Measurements from ENCODE around the gene P3H3.

Gene P3H3

DNA sequence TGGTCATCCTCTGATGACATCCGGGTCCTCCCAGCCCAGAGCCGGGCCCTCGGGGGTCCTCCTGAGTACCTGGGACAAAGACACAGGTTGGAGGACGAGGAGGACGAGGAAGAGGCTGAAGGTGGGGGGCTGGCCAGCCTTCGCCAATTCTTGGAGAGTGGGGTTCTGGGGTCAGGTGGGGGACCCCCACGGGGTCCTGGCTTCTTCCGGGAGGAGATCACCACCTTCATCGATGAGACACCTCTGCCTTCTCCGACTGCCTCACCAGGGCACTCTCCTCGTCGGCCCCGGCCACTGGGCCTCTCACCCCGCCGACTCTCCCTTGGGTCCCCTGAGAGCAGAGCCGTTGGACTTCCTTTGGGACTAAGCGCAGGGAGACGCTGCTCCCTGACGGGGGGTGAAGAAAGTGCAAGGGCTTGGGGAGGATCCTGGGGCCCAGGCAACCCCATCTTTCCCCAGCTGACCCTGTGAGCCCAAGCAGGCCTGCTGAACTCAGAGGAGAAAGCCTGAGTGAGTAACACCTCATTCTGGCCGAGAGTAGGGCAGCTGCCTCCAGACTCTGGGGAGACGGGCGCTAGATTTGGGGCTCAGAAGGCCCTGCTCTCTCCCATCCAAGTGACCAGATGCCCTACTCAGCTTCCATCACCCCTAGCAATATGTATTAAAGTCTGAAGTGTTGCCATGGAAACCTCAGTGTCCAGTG, 1.3 kb upstream of the P3H3 start:
- DNase-seq (ENCODE audit: low spot score) (no peak), FAIRE-seq (no peak)

DNA sequence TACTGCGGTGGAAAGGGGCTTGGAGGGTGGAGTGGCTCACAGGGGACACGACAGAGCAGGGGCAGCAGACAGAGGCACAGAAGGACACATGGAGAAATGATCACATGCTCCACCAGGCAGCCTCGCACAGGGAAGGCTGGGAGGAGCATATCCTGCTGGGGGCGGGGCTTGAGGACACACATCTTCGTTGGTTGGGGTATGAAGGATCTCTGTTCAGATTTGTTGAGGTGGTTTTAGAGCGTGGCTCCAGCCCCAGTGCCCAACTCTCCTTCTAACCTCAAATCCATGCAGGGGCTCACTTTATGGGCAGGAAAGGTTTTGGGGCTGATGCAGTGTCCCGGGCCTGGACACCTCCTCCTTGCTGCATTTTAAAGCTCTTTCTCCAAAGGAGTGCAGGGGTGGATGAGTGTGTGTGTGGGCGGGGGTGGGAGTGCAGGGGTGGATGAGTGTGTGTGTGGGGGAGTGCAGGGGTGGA, 733 bp upstream of the P3H3 start:
- no peak for FAIRE-seq
- DNase-seq (ENCODE audit: low spot score): peak; percentile 69

DNA sequence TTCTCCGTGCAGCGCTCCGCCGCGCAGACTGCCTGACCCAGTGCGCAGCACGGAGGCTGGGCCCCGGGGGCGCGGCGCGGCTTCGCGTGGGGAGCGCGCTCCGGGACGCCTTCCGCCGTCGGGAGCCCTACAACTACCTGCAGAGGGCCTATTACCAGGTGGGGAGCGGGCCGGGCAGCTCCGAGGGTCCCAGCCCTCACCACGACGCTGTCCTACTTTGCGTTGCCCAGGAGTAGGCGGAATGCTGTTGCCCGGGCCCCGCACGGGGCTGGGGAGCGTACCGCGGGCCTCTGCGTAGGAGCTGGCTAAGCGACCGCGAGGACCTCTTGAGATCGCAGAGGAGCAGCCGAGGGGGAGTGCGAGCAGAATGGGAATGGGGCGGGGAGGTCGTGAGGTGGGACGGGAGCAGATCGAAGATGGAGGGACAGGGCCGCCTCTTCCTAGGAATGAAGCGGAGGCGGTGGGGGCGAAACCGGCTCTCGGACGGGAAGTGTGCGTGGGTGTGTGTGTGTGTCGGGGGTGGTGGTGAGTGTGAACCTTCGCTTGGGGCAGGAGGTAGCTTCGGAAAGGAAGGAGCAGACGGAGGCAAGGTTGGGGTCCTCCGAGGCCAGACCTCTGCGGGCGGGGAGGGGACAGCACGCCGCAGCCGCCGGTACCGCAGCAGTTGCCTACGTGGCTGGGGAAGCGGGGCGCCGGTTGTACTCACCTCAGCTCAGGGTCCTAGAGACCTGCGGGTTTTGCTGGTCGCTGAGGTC, 751 bp downstream of the P3H3 start:
- DNase-seq (ENCODE audit: low spot score): no peak

DNA sequence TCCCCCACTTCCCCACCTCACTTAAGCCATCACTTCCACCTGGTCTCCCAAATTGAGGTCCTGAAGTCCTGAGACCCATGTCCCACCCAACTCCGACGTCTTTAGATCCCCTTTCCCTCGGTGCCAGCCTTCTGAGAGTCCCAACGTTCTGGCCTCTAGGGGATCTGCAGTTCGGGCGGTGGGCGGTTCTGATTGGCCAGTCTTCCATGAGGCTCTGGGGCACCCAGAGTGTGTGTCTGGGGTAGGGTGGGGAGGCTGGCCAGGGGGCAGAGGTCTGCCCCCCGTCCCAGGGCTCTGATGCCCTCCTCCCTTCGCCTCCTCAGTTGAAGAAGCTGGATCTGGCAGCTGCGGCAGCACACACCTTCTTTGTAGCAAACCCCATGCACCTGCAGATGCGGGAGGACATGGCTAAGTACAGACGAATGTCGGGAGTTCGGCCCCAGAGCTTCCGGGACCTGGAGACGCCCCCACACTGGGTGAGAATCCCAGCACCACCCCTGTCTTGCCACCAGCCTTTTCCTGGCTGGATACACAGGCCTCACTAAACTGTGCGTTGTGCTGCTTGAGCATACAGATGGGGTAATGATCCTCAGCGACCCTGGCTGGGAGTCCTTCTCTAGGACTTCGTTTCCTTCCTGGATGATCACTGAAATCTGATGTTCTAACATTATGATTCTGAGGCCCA, 1.5 kb downstream of the P3H3 start:
- DNase-seq (ENCODE audit: low spot score) (no peak), FAIRE-seq (no peak)

More for the DNA sequence above, 751 bp downstream of the P3H3 start:
- no peak for FAIRE-seq

DNA sequence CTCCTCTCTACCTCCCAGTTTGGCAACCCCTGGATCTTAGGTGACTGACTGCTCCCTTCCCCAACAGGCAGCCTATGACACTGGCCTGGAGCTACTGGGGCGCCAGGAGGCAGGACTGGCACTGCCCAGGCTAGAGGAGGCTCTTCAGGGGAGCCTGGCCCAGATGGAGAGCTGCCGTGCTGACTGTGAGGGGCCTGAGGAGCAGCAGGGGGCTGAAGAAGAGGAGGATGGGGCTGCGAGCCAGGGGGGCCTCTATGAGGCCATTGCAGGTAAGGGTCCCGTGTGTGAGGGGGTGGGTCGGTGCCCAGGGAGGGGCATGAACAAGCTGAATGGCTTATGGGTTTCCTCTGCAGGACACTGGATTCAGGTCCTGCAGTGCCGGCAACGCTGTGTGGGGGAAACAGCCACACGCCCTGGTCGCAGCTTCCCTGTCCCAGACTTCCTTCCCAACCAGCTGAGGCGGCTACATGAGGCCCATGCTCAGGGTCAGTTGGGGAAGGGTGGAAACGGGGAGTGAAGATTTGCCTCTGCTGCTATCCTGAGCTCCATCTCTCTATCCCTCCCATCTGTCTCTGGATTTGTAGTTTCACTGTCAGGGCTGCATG, 2.2 kb downstream of the P3H3 start:
- no peak for DNase-seq (ENCODE audit: low spot score)
- no peak for FAIRE-seq

DNA sequence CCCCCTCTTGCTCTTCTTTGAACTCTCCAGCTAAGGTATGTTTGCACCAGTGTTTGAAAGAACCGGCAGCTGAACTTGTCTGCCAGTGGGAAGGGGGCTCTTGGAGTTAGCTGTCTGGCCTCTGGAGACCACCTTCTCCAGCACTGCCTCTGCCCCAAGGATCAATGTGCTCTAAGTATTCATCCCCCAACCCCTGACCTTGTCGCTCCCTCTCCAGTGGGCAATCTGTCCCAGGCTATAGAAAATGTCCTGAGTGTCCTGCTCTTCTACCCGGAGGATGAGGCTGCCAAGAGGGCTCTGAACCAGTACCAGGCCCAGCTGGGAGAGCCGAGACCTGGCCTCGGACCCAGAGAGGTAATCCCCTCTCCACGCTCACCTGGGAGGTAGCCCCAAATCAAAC, 2.8 kb downstream of the P3H3 start:
- DNase-seq (ENCODE audit: low spot score): no peak
- no peak for FAIRE-seq

DNA sequence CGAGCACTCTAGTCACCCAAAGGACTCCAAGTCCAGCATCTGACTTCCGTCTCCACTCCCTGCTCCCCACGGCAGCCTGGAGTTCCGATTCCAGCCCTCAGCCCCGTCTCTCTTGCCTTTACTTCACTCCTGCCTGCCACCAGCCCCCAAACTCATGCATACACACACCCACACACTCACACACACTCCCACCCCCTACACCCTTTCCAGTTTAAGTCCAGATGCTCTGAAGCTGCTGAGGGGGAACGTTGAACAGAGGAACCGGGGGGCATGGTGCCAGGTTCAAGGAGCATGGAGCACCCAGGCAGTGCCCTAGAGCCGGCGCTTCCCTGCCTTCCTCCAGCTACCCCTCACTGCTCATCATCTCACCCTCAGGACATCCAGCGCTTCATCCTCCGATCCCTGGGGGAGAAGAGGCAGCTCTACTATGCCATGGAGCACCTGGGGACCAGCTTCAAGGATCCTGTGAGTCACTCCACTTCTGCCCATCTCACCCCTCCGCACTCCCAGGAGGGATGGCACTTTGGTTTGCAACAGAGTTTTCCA, 3.3 kb downstream of the P3H3 start:
- FAIRE-seq (no peak), DNase-seq (ENCODE audit: low spot score) (no peak)

DNA sequence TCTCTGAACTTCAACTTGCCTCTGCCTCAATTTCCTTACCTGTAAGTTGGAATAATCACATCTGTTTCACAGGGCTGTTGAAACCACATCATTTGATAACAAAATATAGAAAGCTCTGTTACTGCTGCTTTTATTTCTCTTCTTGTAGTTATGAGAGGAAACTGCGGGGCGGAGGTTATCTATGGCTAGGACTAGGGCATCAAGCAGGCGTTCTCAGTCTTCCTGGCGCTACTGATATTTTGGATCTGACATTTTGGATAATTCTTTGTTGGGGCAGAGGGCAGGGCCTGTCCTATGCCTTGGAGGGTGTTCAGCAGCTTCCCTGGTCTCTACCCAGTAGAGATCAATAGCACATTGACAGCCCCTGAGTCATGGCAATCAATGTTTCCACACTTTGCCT, 3.9 kb downstream of the P3H3 start:
- DNase-seq (ENCODE audit: low spot score): no peak
- FAIRE-seq: no peak

DNA sequence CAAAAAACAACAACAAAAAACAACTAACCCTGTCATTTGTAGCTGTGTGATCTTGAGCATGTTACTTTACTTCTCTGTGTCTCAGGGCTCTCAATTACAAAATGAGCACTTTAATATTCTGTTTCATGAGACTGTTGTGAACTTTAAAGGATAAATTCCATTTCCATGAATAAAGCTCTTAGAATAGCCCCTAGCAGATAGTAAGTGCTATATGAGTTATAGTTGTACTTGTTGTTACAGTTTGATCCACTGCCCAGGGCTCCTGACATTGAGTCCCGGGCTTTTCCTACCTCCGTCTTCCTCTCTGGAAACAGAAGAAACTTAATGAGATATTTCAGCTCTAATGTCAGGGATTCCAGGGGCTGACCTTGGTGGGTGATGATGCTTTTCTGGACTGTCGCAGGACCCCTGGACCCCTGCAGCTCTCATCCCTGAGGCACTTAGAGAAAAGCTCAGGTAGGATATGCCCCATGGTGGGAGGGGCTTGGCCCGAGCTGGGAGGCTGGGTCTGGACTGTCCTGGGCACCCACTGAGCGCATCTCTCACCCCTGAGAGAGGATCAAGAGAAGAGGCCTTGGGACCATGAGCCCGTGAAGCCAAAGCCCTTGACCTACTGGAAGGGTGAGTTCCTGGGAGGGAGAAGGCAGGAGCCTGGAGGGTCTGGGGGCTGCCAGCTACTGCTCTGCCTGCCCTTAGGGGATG, 5.1 kb downstream of the P3H3 start:
- no peak for FAIRE-seq
- no peak for DNase-seq (ENCODE audit: low spot score)

DNA sequence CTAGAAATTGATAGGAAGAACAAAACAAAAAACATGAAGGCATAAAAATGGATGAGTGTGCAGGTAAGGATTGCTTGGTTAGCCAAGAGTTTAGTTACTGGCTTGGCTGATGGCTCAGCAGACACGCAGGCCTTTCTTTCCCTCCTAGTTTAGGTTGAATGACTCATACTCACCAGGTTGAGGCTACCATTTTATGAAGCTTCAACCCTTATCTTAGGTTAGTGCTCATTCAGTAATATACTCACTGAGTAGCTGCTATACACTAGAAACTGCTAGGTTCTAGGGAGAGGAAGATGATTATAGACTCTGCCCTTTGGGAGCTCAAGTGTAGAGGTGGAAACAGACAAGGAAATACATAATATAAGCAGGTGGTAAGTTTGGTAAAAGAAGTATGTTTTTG, 6.0 kb downstream of the P3H3 start:
- DNase-seq (ENCODE audit: low spot score) (peak; percentile 26), FAIRE-seq (no peak)

DNA sequence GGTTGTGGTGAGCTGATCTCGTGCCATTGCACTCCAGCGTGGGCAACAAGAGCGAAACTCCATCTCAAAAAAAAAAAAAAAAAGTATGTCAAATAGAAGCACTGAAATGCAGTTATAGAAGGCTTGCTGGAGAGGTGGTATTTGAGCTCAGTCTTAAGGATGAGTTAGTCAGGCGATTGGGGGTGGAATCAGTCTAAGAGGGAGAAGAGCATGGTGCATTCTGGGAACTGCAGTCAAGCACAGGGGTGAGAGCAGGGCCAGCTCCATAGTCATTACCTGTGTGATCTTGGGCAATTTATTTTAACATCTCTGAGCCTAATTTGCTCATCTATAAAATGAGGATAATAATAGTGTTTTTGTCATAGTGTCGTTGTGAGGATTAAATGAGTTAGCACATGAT, 6.7 kb downstream of the P3H3 start:
- no peak for FAIRE-seq

DNA sequence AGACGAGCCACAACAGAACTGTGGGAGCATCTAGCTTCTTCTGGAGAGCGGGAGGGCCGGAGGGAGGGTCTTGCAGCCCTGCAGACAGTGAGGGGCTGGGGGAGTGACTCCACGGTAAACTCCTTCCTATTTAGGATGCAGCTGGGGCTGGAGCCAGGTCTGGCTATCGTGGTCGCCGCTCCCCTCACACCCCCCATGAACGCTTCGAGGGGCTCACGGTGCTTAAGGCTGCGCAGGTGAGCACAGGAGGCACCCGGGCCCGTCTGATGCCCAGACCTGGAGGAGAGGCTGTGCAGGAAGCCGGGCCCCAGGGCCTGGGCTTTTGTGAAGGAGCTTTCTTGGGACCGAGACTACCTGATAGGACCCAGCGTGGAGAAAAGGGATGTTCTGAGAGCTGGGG, 8.6 kb downstream of the P3H3 start:
- DNase-seq (ENCODE audit: low spot score) (no peak), FAIRE-seq (no peak)

More for the DNA sequence above, 6.7 kb downstream of the P3H3 start:
- no peak for DNase-seq (ENCODE audit: low spot score)

DNA sequence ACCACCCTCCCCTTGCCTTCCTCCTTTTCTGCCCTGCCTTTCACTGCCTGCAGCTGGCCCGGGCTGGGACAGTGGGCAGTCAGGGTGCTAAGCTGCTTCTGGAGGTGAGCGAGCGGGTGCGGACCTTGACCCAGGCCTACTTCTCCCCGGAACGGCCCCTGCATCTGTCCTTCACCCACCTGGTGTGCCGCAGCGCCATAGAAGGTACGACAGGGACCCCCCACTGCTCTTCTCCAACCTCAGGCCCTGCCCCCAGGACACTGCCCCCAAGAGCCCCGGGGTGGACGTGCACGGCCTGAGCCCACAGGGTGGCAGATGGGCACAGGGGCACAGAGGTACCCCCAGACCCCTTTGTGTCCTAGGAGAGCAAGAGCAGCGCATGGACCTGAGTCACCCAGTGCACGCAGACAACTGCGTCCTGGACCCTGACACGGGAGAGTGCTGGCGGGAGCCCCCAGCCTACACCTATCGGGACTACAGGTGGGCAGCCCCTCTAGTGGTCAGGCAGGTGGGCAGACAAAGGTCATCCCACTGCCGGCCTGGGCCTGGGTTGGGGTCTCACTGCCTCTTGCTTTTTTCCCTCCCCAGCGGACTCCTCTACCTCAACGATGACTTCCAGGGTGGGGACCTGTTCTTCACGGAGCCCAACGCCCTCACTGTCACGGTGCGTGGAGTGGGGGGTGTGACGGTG, 9.3 kb downstream of the P3H3 start:
- FAIRE-seq (no peak), DNase-seq (ENCODE audit: low spot score) (no peak)

DNA sequence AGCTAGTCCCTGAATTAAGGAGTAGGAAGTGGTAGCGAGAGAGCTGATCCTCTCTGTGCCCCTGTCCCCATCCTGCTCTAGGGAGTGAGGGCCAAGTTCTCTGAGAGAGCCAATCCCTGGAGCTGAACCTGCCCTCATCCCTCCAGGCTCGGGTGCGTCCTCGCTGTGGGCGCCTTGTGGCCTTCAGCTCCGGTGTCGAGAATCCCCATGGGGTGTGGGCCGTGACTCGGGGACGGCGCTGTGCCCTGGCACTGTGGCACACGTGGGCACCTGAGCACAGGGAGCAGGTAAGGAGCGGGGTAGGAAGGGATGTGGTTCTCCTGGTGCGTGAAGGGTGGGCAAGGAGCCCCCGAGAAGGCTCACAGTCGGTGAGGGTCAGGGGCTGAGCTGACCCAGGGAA, 10.6 kb downstream of the P3H3 start:
- no peak for DNase-seq (ENCODE audit: low spot score)
- no peak for FAIRE-seq

DNA sequence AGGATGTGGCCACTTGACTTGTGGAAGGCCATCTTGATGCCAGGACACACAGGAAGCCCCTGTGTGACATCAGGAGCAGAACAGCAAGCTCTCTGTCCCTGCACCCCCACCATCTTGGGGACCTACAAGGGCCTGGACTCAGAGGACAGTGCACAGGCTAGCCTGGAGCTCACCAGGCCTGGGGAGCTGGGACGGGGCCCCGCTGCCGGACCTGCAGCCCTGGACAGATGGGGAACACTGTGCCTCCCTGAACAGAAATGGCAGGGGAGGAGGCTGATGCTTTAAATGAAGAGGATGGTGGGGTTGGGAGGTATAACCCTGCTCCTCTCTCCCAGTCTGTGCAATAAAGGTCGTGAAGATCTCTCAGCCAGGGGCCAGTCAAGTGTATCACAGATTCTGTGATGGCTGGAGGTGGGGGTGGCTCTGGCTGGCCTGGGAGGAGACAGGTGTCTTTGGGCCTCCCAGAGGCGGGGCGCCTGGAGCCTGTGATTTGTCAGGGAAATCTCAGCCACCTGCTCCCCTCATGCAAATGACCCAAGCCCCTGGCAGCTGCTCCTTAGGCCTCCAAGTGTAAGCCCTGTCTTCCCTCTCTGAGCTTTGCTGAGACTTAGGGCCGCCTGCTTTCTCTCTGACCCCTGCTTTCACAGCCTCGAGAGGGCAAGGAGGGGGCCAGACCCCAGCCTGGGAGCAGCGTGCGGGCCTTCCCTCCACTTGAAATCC, 11.4 kb downstream of the P3H3 start:
- DNase-seq (ENCODE audit: low spot score): no peak

DNA sequence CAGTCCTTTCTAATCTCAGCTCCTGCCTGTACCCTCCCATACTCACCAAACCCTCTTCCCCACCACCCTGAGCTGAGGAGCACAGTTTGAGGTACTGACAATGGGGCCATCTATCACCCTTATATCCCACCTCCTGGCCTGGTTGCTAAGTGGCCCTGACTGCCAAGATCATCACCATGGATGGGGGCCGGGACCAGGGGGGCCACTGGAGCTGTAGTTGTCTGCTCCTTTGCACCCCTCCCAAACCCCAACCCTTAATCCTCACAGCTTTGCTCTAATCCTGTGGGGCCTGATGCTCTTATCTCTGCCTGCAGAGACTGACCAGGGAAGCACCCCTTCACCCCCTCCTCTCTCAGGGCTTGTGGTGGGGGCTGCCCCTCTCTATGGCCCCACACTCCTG, 12.1 kb downstream of the P3H3 start:
- no peak for FAIRE-seq
- DNase-seq (ENCODE audit: low spot score): no peak

More for the DNA sequence above, 11.4 kb downstream of the P3H3 start:
- FAIRE-seq: no peak

DNA sequence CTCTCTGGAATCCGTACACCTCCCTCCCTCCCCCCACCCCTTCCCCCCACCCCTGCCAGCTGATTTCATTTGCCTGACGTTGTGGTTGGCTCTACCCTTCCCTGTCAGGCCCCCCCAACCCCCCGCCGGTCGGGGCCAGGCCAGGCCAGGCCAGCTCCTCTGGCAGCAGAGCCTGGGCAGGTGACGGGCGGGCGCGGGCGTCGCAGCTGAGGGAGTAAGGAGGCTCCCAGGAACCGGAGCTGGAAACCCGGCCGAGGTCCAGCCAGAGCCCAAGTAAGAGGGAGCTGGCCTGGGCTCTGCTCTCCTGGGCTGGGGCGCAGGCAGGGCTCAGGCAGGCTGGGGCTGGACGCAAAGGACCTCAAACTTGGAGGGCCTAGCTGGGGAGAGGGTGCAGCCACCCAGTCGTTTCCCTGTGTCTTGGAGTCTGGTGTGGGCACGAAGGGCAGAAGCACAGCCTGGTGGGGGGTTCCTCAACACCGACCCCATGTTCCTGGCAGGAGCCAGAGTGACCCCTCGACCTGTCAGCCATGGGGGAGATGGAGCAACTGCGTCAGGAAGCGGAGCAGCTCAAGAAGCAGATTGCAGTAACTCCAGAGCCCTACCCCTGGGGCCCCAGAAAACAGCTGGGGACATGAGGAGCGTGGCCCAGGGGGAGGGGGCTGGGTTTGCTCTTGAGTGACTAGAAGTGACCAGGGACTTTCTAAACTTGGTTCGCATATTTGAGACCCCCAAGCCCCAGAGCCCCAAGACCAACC, 12.7 kb downstream of the P3H3 start, which contains the start of gene GNB3:
Gene GNB3, plus strand, starts transcription at position 165 of the 755 bp plus-strand sequence. Its CDS starts 363 bp downstream, at position 528.
- no peak for FAIRE-seq

DNA sequence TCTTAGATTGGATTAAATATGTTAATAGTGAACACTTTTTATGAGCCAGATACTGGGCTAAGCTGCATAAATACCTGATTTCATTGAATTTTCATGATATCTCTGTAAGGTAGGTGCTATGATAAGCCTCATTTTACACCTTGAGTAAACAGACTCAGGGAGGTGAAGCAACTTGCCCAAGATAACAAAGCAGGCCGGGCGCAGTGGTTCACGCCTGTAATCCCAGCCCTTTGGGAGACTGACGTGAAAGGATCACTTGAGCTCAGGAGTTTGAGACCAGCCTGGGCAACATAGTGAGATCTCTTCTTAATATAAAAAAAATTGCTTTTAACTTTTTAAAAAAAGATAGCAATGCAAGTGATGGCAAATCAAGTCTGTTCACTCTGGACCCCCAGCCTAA, 13.9 kb downstream of the P3H3 start:
- no peak for FAIRE-seq

More for the DNA sequence above, 12.7 kb downstream of the P3H3 start, which contains the start of gene GNB3:
- no peak for DNase-seq (ENCODE audit: low spot score)

More for the DNA sequence above, 13.9 kb downstream of the P3H3 start:
- no peak for DNase-seq (ENCODE audit: low spot score)
